ENCODE measurements around the gene FCAMR.
"Not testable (repeated sequence)": the region's sequence is repeated elsewhere in the genome, so short reads cannot be mapped to it uniquely, and the experiment has no call there.

The FCAMR gene

DNA sequence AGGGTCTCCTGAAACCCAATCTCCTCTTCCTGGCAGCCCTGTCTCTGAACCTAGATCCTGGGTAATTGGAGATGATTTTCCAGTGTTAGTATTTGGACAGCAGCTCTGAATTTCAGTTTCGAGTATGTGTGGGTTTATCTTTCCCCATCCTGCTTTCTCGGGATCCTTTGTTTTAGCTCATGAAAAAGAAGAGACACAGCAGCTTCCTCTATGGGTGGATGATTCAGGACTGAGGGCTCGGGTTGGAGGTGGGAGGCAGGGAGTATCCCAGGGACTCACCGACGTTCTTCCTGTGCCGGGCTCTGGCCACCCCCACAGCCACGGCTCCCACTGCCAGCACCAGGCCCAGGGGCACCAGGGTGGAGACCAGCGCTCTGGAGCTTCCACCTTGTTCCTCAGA, 38.1 kb downstream of the FCAMR start:
- no peak for DNase-seq (ENCODE audit: low spot score)

DNA sequence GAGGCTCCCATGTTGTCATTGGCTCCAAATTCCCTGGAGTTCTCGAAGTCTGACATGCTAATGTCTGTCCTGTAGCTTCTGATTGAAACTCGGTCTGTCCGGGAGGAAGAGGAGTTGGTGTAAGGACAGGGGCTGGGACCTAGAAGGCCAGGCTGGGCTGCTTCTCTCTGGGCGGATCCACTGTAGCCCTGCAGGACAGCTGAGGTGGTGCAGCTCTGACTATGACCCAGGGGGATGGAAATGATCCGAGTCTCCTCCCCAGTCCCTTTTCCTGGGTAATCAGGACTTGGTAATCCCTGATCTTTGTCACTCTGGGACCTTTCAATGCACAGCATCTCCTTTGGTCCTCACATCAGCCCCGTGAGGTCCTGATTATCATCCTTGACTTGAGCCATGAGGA, 38.6 kb downstream of the FCAMR start:
- DNase-seq (ENCODE audit: low spot score) = no peak

DNA sequence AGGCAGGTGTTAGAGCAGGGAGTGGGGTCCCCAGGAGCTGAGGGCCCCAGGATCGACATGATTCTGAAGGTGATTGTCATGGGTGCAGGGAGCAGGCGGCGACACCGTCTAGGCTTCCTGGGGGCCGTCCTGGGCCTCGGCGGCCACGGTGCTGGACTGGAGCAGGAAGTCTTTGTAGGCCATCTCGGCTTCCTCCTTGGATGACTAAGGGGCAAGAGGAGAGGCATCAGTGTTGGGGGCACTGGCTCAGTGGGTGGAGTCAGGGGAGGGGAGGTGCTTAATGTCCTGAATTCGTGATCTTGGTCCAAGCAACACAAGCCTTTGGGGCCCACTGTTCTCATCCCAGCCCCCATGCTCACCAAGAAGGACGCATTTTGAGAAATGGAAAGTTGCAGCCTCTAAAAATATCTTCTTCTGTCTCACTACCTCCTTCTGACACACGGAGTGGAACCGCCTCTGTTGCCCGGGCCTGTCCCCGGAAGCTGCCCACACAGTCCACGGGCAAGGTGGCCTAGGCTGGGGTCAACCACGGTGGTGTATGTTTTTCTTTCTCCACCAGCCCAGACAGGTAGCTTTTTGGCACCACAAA, 40.0 kb downstream of the FCAMR start:
- no peak for DNase-seq (ENCODE audit: low spot score)

DNA sequence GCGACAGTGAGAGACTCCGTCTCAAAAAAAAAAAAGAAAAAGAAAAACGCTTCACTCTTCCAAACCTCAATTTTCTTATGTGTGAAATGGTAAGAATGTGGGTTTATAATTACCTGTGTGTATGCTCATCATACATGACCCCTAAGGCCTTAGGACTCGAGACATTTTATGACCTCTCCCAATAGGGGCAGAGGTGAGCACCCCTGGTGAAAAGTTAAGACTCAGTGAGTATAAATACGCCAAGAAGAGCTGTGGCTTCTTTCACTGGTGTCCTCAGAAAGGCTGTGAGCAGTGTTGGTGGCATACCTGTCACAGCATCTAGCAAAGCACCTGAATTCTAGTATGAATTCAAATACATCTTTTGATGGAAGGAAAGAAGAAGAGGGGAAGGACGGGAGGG, 40.7 kb downstream of the FCAMR start:
- DNase-seq (ENCODE audit: low spot score) = no peak

GRCh38 chr1:206926286-206926685, 44.0 kb downstream of the FCAMR start:
- no peak for DNase-seq (ENCODE audit: low spot score)

- no peak for DNase-seq (ENCODE audit: low spot score)
Measured at GRCh38 chr1:206925106-206925736, 45.0 kb downstream of the FCAMR start.

DNA sequence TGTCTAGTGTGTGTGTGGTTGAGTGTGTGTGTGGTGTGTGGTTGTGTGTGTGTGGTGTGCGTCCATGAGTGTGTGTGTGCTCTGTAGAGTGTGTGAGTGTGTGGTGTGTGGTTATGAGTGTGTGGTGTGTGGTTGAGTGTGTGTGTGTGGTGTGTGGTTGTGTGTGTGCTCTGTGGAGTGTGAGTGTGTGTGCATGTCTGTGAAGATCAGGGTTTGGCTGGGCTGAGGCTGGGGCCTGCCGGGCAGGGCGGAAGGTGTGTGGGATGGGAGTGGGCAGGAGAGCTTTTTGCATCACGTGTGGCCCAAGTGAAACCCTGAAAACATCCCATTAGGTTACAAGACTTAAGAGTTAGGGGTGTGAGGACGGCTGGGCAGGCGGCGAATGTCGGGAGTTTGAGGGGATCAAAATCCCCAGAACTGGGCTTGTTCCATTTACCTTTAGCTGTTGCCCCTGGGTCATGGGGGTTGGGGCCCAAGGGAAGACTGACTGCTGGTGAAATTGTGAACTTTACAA, 45.6 kb downstream of the FCAMR start:
- no peak for DNase-seq (ENCODE audit: low spot score)

DNA sequence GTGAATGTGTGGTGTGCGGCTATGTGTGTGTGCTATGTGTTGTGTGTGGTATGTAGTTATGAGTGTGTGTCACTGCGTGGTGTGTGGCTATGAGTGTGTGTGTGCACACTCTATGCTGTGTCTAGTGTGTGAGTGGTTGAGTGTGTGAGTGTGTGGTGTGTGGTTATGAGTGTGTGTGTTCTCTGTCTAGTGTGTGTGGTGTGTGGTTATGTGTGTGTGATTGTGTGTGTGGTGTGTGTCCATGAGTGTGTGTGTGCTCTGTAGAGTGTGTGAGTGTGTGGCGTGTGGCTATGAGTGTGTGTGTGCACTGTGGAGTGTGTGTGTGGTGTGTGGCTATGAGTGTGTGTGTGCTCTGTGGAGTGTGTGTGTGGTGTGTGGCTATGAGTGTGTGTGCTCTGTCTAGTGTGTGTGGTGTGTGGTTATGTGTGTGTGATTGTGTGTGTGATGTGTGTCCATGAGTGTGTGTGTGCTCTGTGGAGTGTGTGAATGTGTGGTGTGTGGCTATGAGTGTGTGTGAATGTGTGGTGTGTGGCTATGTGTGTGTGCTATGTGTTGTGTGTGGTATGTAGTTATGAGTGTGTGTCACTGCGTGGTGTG, 46.2 kb downstream of the FCAMR start:
- DNase-seq (ENCODE audit: low spot score) = not testable (repeated sequence)

DNA sequence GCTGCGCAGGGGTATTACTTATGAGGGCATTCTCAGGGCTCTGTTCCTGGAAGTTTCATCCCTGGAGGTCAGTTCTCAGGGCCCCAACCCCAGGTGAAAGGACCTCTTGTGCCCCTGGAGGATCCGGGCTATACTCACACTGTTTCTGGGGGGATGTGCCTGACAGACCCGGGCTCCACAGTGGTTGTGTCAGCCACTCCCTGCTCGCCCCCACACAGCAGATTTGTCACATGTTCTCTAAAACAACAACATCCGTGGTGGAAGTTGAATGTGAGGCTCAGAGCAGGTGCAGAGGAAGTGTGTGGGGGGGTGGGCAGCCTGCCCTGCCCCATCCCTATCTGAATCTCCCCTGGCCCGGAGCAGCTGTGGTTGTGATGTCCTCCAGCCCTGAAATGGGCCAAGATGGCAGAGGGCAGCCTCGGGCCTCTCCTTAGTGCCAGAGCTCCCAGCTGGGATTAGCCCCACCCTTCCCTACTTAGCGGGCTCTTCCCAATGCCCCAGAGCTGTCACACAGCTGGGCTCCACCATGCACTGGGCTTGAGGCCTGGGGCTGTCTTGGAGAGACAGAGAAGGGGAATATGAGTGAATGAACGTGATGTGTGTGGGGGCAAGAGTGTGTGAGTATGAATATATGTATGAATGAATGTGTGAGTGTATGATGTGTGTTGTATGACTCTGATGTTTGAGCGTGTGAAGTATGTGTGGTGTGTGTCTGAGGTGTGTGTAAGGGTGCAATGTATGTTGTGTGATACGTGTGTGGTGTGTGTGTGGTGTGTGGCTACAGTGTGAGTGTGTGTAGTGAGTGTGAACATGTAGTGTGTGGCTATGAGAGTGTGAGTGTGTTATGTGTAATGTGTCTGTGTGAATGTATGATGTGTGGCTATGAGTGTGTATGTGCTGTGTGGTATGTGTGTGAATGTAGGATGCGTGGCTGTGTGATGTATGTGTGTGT, 47.0 kb downstream of the FCAMR start:
- DNase-seq (ENCODE audit: low spot score) = no peak

- no peak for DNase-seq (ENCODE audit: low spot score)
Measured at GRCh38 chr1:206922524-206922923, 47.7 kb downstream of the FCAMR start.

DNA sequence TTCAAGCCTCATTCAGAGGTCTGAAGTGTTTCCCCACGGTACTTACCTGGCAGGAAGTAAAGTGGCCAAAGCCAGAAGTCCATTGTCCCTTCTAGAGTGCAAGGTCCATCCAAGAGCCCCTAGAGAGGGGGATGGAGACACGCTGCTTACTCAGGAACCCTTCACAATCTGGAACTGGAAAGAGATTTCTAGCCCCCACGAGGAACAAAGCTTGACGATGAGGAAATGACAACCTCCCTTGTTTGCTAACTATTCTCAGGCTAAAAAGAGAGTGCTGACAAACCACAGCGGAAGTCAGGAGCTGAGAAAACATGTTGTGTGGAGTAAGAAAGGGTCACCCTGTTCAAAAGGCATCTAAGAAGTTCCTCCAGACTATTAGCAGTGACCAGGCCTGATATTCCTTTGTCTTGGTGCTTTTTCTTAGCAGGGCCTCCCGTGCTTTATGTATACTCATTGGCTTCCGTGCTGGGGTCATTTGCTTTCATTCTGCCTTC, 48.4 kb downstream of the FCAMR start, which contains the start of gene FCMR:
Gene FCMR (minus strand): TSS at position 170 of the 494 bp plus-strand sequence. CDS start 87 bp downstream, at position 83.
- DNase-seq (ENCODE audit: low spot score) = no peak

GRCh38 chr1:206918076-206918475, 52.2 kb downstream of the FCAMR start:
- DNase-seq (ENCODE audit: low spot score) = no peak

DNA sequence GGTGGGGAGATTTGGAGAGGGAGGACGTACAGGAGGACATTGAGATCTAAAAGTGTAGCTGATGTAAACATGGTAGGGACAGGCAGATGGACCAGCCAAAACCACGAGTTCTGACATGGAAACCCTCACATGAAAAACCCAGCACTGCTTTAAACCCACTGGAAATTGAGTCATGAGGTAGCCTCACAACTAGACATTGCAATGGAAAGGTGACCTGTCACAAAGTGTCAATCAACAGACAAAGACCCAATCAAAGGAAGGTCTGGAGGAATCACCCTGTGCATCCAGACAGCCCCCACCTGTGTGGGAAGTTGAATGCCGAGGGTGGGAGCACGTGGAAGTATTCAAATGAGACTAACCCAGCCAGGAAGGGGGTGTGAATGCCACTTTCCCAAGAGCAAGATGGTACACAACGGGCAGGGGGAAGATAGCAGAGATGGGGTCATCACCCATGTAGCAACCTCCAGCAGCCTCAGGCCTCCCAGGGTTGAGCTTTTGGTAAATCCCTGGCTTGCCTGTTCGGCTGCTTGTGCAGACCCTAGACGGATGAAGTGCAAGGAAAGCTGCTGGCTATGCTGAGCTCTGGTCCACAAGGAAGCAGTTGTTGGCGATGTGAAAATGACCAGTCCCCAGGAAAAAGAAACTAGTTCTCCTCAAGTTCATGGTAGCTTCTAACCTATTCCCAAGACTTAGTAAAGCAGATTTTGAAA, 54.1 kb downstream of the FCAMR start:
- no peak for DNase-seq (ENCODE audit: low spot score)

DNA sequence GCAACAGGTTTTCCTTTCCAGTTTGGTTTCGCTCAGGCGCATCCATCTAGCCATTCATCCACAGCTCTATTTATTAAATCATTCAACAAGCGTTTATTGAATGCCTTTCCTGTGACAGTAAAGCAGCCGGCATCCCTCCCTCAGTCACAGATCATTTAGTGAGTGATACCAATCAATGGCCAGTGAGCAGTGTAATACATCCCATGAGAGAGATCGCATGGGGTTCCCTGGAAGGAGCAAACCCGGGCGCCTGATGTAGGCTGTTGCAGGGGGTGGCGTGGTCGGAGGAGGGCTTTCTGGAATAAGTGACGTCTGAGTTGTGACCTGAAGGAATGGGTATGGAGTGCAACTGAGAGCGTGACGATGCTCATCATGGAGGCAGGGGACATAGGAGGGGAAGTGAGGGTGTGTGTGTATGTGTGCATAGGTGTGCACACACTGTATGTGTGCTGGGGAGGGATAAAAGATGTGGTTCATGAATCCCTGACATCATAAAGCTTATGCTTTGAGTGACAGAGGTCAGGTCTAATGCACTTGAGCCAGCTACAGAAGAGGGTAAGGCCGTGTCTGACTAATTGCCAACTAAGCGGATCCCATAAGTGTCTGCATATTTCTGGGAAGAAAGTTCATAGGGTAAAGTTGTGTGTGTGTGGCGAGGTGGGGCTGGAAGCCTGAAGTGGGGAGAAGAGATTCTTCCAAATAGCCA, 55.1 kb downstream of the FCAMR start:
- no peak for DNase-seq (ENCODE audit: low spot score)

GRCh38 chr1:206913766-206914537, 56.3 kb downstream of the FCAMR start:
- no peak for DNase-seq (ENCODE audit: low spot score)

DNA sequence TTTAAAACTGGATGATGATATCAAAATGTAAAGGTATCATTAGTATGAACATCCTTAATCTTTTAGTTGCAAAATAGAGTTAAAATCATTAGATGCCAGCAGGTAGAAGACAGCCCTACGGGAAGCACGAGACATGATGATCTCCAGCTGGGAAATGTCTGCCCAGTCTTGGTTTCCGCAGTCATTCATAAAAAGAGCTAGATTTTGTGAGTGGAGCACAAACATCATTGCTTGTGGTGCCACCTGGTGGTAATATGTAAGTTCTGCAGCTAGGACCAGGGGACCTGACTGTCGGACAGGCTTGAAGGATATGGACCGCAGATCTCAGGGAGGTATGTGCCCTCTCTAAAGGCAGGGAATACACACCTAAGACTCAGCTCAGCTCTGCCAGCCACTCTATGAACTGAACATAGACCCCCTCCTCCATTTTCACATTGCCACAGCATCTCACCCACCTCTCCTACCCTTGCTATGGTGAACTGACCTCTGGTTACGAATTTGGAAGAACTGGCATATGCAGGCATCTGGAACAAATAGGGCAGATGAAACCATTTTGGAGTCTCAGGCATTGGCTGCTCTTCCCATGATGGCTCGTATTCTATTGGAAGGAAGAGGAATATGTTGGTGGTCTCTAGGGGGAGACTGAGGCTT, 57.7 kb downstream of the FCAMR start:
- peak; percentile 68 for DNase-seq (ENCODE audit: low spot score)

GRCh38 chr1:206911064-206911663, 59.1 kb downstream of the FCAMR start:
- DNase-seq (ENCODE audit: low spot score) = no peak

- no peak for DNase-seq (ENCODE audit: low spot score)
Measured at GRCh38 chr1:206909883-206910318, 60.4 kb downstream of the FCAMR start.

All from ecto neural progenitor cell (in vitro differentiated cells).